ENCODE results near the gene BHLHE40.

Gene BHLHE40

DNA sequence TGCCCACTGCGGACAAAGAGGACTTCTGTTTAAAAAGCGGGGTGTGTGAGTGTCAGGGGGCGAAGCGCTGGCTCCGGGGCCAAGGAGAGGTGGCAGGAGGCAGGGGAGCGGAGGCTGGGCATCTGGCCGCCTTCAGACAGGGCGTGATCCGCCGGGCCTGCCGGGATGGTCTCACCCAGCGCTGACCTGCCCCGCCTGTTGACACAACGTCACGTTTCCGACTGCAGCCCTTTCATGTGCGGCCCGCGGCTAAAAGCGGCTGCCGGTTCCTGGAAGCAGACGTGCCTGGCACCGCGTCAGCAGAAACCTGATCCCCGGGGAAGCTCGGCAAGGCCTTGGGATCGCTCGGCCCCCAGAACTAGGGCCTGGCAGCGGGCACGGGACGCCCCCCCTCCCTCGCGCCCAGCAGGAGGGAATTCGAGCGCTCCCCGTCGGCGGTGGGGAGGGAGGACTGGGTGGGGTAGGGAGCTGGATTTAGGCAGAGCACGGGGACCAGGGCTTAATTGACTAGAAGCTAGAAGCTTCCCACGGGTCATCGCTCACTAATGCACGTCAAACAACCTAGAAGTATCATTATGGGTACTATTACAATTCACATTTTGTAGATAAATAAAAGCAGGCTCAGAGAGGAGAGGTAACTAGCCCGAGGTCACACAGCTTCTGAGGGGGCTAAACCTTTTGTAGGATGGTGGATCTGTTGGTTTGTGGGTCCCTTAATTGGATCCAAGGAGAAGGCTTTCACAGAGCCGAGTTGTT, 7.7 kb downstream of the BHLHE40 start:
- H3K27ac ChIP-seq, result peak overlapping the region; percentile 92
- TF ChIP-seq, protein P1, sequence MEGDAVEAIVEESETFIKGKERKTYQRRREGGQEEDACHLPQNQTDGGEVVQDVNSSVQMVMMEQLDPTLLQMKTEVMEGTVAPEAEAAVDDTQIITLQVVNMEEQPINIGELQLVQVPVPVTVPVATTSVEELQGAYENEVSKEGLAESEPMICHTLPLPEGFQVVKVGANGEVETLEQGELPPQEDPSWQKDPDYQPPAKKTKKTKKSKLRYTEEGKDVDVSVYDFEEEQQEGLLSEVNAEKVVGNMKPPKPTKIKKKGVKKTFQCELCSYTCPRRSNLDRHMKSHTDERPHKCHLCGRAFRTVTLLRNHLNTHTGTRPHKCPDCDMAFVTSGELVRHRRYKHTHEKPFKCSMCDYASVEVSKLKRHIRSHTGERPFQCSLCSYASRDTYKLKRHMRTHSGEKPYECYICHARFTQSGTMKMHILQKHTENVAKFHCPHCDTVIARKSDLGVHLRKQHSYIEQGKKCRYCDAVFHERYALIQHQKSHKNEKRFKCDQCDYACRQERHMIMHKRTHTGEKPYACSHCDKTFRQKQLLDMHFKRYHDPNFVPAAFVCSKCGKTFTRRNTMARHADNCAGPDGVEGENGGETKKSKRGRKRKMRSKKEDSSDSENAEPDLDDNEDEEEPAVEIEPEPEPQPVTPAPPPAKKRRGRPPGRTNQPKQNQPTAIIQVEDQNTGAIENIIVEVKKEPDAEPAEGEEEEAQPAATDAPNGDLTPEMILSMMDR (conservative IDR thresholded peaks at IDR 0.05; ENCODE audit: low read depth), result no peak
- CTCF ChIA-PET, result interaction anchor here (0.5 to 0.9 kb wide), 4 partner anchors 34 to 91 kb away, joined by 3 to 6 read pairs (median 4); no protein-coding TSS in a partner anchor
- DNase-seq (ENCODE audit: low spot score), result peak; percentile 83
- POLR2A ChIA-PET (ENCODE audit: low non-redundant PET), result no interaction called here

DNA sequence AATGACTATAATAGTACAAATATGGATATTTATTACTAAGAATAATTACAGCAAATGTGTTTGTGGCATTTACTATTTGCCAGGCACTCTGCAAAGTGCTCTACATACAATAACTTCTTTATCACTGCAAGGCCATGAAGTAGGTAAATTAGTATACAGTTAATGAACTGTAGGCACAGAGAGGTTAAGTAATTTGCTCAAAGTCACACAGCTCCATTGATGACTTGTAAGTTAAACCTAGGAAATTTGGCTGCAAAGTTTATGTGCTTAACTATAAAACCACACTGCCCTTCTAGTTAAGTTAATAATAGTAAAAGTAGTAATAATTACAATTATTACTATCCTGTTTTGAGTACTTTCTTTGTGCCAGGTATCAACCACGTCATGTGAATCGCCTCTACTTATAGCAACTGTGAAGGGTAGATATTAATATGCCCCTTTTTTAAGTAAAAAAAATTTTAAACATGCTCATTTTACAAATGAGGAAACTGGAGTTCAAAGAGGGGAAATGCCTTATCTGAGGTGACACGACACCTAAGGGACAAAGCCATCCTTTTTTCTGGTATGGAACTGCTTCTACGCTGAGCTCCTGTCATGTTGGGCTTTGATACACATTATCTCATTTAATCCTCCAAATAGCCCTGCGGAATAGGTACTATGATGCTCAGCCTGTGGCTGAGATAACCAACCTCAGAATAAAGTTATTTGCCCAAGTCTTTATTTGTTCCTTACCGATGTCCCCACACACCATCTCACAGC, 8.5 kb downstream of the BHLHE40 start:
- CTCF ChIA-PET, result interaction anchor here (0.5 to 0.9 kb wide), 2 partner anchors 39 to 41 kb away, joined by 3 read pairs; no protein-coding TSS in a partner anchor
- no peak for DNase-seq (ENCODE audit: low spot score)
- H3K27ac ChIP-seq, result no peak overlapping the region
- POLR2A ChIA-PET (ENCODE audit: low non-redundant PET), result no interaction called here
- TF ChIP-seq, protein P1 (conservative IDR thresholded peaks at IDR 0.05; ENCODE audit: low read depth), result no peak

DNA sequence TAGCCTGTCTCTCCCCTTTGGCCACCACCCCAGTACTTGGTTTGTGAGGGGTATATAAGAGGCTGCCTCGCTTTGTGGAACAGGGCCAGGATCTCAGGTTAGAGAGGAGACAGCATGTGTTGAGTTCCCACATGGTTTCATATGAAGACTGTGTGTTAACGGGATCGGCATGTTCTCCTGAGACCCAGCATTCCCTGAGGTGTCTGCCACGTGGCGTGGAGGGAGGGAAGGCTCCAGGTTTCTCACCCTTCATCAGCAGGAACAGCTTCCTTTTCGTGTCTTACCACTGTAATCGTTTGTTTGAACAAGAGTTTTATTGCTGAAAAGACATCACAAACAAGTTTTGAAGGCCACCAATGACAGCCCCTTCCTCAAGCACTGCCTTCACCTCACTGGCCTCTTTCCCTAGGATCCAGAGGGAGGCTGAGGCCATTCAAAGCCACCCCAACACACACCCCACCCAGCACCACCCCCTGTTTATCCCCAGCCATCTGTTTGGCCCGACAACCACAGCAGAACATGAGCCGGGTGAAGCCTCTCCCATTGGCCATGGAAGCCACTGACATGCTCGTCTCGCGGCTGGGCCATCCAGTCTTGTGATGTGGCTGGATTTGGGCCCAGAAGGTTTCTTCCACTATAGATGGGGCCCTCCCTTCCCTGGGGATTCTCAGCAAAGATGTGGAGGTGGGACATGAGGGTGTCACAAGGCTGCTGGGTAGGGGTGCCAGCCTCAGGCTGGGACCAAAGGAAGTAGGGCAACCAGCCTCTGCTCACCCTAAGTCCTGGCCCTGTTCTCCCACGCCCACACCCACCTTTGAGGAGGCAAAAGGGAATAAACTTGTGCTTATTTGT, 10.0 kb downstream of the BHLHE40 start:
- ChIA-PET POLR2A (ENCODE audit: low non-redundant PET) (no interaction called here), CTCF (no interaction called here)
- no peak for DNase-seq (ENCODE audit: low spot score)
- H3K27ac ChIP-seq, result 0 out of 2 replicates have a peak overlapping the region, but pooled peaks have one; percentile 10
- TF ChIP-seq, protein P1 (conservative IDR thresholded peaks at IDR 0.05; ENCODE audit: low read depth), result no peak

DNA sequence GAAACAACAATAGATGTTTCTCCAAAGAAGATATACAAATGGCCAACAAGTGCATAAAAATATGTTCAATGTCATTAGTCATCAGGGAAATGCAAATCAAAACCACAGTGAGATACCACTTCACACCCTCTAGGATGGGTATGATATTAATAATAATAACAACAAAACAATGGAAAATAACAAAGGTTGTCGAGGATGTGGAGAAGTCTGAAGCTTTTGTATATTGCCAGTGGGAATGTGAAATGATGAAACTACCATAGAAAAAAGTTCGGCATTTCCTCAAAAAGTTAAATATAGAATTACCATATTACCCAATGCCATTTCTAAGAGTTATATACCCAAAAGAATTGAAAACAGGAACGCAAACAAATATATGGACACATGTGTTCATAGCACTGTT, 10.8 kb downstream of the BHLHE40 start:
- TF ChIP-seq, protein P1 (conservative IDR thresholded peaks at IDR 0.05; ENCODE audit: low read depth), result no peak
- ChIA-PET CTCF (no interaction called here), POLR2A (ENCODE audit: low non-redundant PET) (no interaction called here)
- no peak for DNase-seq (ENCODE audit: low spot score)
- H3K27ac ChIP-seq, result no peak overlapping the region

DNA sequence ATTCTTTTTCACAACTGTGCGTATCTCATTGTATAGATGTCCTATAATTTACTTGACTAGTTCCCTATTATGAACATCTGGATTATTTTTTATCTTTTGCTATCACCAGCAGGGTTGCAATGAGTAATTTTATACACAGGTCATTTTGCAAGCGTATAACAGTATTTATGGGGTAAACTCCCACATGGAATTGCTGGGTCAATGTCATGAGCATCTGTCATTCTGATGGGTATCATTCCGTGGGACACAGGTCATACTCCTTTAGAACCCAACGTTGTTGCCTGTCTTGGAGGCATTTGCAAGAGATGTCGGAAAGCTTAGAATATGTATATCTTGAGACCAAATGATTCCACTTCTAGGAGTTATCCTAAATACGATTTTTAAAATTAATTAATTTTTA, 12.9 kb downstream of the BHLHE40 start:
- ChIA-PET CTCF (interaction anchor here (0.6 kb wide), 1 partner anchor 66 kb away, joined by 5 read pairs; no protein-coding TSS in a partner anchor), POLR2A (ENCODE audit: low non-redundant PET) (no interaction called here)
- no peak overlapping the region for H3K27ac ChIP-seq
- TF ChIP-seq, protein P1 (conservative IDR thresholded peaks at IDR 0.05; ENCODE audit: low read depth), result no peak
- DNase-seq (ENCODE audit: low spot score), result no peak
